HTERT RPE-1 (cell line): ENCODE results near the gene SELENON.

Source experiments
- in situ Hi-C: fragments of 300-500 bp; cut with MboI; formaldehyde crosslinking; loops from 4 replicates; pipeline ENCODE4 v1.14.3; 2020; ENCODE audit warnings: low sequenced_read_pairs

The SELENON gene

GRCh38 chr1:25799935-25800702, at the start of gene SELENON:
Gene SELENON, plus strand, starts transcription at chr1:25800193. Its CDS starts 38 bp downstream, at chr1:25800231.
- in situ Hi-C loops, result no loop called here

DNA sequence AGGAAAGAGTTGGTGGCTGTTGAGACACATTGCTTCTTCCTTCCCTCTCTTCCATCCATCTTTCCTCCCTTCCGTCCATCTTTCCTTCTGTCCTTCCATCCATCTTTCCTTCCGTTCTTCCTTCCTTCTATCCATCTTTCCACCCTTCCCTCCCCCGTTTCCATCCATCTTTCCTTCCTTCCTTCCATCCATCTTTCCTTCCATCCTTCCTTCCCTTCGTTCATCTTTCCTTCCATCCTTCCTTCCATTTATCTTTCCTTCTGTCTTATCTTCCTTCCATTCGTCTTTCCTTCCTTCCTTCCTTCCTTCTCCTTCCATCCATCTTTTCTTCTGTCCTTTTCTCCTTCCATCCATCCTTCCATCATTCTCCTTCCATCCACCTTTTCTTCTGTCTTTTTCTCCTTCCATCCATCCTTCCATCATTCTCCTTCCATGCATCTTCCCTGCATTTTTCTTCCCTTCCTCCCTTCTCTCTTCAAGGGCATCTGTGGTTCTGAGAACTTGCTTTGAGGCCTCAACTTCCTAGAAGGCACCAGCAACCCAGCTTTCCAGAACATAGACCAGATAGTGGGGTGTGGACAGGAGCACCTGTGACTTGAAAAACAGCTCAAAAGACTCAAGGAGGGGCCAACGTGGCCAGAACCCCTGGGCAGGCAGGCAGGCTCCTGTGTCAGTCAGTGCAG, 48.9 kb upstream of the SELENON start:
- in situ Hi-C loops, result no loop called here

- in situ Hi-C loops, result no loop called here
Measured at GRCh38 chr1:25754470-25755181, 45.4 kb upstream of the SELENON start.

DNA sequence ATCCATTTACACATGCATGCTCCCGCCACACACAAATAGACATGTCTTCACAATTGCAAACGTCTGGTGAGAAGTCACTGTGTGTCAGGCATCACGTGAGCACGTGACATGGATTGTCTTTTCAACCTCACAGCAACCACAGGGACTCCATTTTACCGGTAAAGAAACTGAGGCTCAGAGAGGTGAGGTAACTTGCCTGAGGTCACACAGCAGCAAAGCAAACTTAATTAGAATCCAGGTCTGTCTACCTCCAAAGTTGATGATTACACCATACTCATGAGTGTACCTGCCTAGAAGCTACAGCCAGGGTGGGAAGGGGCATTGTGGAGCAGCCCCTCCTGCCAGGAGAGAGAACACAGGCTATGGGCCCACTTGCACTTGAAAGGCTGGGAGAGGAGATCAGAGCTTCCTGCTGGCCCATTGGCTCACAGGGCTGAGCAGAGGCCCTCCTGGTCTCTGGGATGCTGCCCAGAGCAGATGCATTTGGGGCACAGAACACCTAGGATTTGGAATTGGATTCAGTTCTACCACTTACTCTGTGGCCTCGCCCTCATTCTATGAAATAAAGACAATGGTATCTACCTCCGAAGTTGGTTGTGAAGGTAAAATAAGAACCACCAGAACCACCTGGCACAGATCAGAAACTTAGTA, 44.4 kb upstream of the SELENON start:
- in situ Hi-C loops, result no loop called here

DNA sequence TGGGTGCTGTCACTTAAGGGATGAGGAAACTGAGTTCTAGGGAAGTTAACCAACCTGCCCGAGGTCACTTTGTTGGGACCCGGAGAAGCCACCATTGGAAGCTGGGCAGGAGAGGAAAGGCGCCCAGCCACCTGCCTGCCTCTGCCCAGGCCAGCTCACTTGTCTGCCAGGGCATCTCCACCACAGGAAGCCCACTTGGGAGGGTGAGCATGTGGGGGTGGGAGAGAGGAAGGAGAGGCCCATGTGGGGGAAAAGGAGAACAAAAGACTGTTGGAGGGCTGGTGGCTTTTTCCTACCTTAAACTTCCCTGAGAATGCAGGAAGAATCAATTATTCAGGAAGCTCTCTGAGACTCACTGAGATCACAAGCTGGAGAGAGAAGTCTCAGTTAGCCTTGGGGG, 43.8 kb upstream of the SELENON start:
- in situ Hi-C loops, result no loop called here

- in situ Hi-C loops, result no loop called here
Measured at GRCh38 chr1:25757151-25757845, 42.7 kb upstream of the SELENON start.

DNA sequence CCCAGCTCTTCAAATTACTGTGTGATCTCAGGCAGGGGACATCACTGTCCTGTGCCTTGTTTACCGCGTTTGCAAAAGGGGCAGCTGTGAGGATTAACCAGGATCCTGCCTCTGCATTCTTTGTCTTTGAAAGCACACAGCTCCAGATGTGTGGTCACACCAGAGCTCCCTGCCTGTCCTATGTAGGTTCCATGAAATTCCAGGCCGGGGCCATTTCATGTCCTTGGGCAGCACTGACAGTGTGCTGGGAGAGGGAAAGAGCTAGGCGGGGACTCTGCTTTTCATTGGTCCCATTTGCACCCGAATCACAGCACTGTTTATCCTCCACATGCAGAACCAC, 42.2 kb upstream of the SELENON start:
- in situ Hi-C loops, result no loop called here

DNA sequence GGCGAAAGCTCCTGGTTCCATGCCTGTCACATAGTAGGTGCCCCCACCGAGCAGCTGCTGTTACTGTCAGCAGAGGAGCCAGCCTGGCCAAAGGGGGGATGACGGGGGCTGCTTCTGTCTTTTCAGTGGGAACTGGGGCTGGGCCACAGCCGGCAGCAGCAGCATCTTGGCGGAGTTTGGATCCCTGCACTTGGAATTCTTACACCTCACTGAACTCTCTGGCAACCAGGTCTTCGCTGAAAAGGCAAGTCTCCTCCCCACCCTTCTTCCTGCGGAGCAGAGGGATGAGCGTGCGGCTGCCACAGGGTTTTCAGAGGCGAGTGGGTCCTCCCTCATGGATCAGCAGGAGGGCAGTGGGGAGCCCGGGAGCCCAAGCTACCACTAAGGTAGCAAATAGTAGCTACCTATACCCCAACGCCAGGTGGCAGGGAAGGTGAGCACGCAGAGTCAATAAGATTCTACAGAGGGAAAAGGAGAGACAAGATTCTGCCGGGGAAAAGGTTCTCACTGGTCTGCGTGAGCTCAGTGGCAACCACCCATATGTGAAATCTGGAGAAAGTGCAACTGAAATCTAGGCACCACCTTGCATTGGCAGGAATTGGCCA, 41.4 kb upstream of the SELENON start:
- in situ Hi-C loops, result no loop called here

DNA sequence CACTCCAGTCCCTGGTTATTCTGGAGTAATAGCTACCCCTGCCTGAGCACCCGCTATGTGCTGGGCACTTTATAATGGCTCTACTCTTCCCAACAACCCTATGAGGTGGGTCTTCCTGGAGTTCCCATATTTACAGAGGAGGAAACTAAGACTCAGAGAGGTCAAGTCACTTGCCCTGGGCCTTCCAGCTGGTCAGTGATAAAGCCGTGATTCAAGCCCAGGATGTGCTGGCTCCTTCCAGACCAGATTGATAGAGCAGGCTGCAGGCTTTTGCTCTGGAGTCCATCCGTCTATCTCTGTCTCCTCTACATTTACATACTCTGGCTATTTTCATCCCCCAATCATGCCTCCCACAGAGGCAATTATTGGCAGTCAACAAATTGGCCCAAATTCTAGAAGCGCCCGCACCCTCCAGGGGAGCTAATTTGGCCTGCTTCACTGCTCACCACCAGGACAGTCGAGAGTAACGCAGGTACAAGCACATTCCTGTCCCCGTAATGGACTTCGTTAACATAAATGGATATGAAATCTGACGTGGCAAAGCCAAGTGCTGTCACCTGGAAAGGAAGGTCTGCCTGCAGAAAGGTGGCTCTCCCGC, 39.8 kb upstream of the SELENON start:
- in situ Hi-C loops, result no loop called here

DNA sequence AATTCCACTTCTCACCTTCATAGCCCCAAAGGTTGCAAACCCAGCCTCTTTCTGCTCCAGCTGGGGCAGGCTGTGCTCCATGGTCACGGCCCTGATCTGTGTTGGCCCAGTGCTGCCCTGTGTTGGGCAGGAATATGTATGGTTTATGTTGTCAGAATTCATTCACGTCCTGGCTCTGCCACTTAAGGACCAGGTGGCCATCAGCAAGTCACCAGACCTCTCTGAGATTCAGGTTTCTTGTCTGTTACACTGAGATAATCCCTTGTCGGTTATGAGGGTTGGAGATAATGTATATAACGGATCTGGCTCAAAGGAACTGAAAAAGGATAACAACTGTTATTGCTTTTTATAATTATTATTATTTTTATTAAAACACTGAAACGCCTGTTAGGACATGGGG, 39.1 kb upstream of the SELENON start:
- in situ Hi-C loops, result no loop called here

GRCh38 chr1:25763493-25763892, 36.5 kb upstream of the SELENON start:
- in situ Hi-C loops, result no loop called here

GRCh38 chr1:25765136-25765922, 34.7 kb upstream of the SELENON start:
- in situ Hi-C loops, result no loop called here

GRCh38 chr1:25765923-25766589, 33.9 kb upstream of the SELENON start:
- in situ Hi-C loops, result no loop called here

DNA sequence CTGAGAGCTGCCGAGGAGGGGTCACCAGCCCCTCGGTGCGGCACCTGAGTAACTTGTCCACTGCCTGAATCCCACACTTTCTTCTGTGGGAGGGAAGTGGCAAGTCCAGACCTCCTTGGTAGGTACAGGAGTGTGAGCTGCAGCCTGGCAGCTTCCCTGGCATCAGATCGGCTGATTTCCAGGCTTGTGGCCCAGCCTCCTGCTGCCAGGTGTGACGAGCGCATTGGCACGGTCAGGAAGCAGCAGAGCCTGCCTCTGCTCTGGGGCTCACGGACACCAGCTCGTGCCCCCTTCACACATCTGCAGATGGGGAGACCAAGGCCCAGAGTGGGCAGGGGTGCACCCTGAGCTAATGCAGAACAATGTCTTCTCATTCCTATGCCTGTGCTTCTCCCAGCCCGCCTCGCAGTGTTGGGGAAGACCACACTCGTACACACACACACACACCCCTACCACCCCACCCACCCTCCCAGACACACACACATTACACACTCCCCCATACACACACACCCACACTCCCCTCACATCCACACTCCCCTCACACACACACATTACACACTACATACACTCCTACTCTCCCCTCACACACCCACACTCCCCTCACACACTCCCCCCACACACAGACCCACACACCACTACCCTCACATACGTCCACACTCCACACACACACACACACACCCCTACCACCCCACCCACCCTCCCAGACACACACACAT, 33.1 kb upstream of the SELENON start:
- in situ Hi-C loops, result no loop called here

DNA sequence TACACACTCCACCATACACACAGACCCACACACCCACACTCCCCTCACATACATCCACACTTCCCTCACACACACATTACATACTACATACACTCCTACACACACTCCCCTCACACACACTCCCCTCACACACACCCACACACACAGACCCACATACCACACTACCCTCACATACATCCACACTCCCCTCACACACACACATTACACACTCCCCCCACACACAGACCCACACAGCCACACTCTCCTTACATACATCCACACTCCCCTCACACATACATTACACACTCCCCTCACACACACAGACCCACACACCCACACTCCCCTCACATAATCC, 32.6 kb upstream of the SELENON start:
- in situ Hi-C loops, result no loop called here

- in situ Hi-C loops, result no loop called here
Measured at GRCh38 chr1:25768999-25769398, 31.0 kb upstream of the SELENON start.

GRCh38 chr1:25769625-25770383, 30.2 kb upstream of the SELENON start:
- in situ Hi-C loops, result no loop called here
